ENCODE results near the gene RPS2.

DNA sequence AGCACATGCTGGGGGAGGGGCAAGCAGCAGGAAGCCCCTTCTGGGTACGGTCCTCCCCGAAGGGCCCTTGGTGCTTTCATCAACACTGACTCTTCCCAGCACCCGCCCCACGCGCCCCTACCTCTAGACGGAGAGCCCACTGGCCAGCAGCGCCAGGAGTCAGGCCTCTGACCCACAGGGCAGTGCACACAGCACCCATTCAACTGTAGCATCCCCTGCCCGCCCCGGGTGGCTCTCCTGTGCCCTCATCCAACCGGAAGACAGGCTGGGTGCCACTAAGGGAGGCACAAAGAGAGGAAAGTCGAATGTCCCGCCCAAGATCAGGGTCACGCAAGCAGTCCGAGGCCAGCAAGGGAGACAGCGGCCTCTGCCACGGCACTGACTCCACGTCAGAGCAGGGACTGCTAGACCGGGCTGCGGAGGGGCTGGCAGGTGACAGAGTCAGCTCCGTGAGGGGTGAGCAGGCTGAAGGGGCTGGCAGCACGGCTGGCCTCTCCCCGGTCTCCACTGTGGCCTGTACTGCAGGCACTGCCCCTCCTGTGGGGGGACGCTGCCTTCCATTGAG lies 31.4 kb downstream of the RPS2 start:
- TF ChIP-seq EZH2 (IDR thresholded peaks at IDR 0.05; ENCODE audit: borderline replicate concordance, low read depth, low read length, severe bottlenecking): no peak
- TF ChIP-seq, protein P1, sequence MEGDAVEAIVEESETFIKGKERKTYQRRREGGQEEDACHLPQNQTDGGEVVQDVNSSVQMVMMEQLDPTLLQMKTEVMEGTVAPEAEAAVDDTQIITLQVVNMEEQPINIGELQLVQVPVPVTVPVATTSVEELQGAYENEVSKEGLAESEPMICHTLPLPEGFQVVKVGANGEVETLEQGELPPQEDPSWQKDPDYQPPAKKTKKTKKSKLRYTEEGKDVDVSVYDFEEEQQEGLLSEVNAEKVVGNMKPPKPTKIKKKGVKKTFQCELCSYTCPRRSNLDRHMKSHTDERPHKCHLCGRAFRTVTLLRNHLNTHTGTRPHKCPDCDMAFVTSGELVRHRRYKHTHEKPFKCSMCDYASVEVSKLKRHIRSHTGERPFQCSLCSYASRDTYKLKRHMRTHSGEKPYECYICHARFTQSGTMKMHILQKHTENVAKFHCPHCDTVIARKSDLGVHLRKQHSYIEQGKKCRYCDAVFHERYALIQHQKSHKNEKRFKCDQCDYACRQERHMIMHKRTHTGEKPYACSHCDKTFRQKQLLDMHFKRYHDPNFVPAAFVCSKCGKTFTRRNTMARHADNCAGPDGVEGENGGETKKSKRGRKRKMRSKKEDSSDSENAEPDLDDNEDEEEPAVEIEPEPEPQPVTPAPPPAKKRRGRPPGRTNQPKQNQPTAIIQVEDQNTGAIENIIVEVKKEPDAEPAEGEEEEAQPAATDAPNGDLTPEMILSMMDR (IDR thresholded peaks at IDR 0.05; ENCODE audit: borderline replicate concordance, extremely low read depth, low read length, poor library complexity, severe bottlenecking): no peak
